Activated CD4-positive, alpha-beta memory T cell treated with anti-CD3 and anti-CD28 coated beads, Interleukin-2, amount 10 ng/mL, durations not matched to agents 7 days and 5 days (primary cell): Measurements from ENCODE around the gene KCNJ3. TPM values are rescaled to one million over a fixed set of nuclear protein-coding genes. Genes with fewer than 3 reads are reported as not detected.

Source experiments
- CTCF ChIA-PET: fragments of 350-600 bp; sonication (Branson Sonifier 250); formaldehyde crosslinking; loops from one replicate; lab custom pipeline; 2021; ENCODE audit warnings: antibody characterized with exemption, inconsistent platforms; lab: Charles Lee
- POLR2A ChIA-PET: fragments of 350-600 bp; sonication (Branson Sonifier 250); formaldehyde crosslinking; loops from one replicate; lab custom pipeline; 2021; ENCODE audit warnings: antibody characterized with exemption; lab: Charles Lee
- DNase-seq: peaks from one replicate; pipeline ENCODE4 v3.0.0-alpha.2; 2020
- H3K27ac Mint-ChIP-seq: one replicate; pipeline ENCODE4 v1.8.0; 2021; ENCODE audit warnings: mild to moderate bottlenecking, mixed read lengths
- H3K27me3 Mint-ChIP-seq: one replicate; pipeline ENCODE4 v1.8.0; 2021; ENCODE audit warnings: mixed read lengths
- H3K36me3 Mint-ChIP-seq: one replicate; pipeline ENCODE4 v1.8.0; 2021; ENCODE audit warnings: low read depth, mixed read lengths
- H3K4me1 Mint-ChIP-seq: one replicate; pipeline ENCODE4 v1.8.0; 2021; ENCODE audit warnings: mixed read lengths
- H3K4me3 Mint-ChIP-seq: one replicate; pipeline ENCODE4 v1.8.0; 2021; ENCODE audit warnings: mild to moderate bottlenecking, mixed read lengths
- H3K9me3 Mint-ChIP-seq: one replicate; pipeline ENCODE4 v1.8.0; 2021; ENCODE audit warnings: mixed read lengths
- total RNA-seq, 2 experiments: library from RNA; stranded (reverse); gene quantifications; one replicate each; pipeline ENCODE4 v1.2.3, GENCODE V29; 2021

Gene KCNJ3
- total RNA-seq, 2 experiments from 2014 or later, result not detected

DNA sequence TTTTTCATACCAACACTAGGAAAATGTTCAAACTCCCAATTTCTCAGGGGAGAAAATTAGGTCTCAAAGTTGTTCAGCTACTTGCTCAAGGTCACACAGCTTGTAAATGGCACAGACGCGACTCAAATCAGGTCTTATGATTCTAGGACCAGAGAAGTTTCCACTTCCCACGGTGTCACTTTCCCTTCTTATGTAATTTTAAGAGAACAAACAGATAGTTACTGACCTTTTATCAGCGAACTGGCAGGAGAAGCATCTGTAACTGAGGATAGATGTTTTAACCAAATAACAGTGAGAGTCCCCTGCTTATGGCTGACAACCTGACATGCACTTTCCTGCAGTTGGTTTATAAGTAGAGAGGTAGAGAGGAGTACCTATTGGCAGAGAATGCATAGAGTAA lies 2.1 kb upstream of the KCNJ3 start:
- ChIA-PET CTCF (no interaction called here), POLR2A (no interaction called here)
- Mint-ChIP-seq H3K27me3 (peaks cover 18% of the 10 kb centered on the region), H3K27ac (no peak overlapping the region), H3K4me1 (no peaks in the 10 kb centered on the region), H3K4me3 (no peak overlapping the region), H3K9me3 (no peaks in the 10 kb centered on the region), H3K36me3 (no peaks in the 10 kb centered on the region)
- DNase-seq, result no peak

DNA sequence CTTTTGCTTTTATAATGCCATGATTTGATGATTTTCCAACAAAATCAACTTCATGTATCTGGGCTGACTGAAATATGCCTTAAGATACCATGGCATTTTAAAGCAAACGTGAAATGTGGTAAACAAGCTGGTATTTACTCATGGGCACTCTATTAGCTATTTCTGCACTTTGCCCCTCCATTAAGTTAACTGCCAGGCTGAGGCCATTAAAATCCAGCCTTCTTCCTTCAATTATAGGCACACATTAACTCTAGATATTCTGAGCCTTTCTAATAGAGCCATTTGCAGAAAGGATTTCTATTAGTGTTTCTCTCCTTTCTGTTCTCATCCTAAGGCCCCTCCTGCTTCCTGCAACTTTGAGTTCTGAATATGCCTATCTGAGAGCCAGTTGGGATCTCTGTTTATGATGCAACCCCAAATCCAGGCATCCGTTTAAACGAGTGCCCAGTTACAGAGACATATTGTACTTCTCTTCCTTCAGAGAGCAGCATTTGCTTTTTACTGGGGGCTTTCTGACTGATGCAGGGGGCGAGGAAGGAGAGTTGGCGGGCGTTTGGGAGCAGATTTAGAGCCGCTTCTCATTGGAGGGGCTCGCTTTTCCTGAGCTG lies 1.6 kb upstream of the KCNJ3 start:
- H3K9me3 Mint-ChIP-seq, result no peaks in the 10 kb centered on the region
- POLR2A ChIA-PET, result no interaction called here
- no peaks in the 10 kb centered on the region for H3K4me1 Mint-ChIP-seq
- CTCF ChIA-PET, result no interaction called here
- peaks cover 18% of the 10 kb centered on the region for H3K27me3 Mint-ChIP-seq
- H3K4me3 Mint-ChIP-seq, result no peak overlapping the region
- DNase-seq, result no peak
- H3K27ac Mint-ChIP-seq, result no peak overlapping the region
- no peaks in the 10 kb centered on the region for H3K36me3 Mint-ChIP-seq

DNA sequence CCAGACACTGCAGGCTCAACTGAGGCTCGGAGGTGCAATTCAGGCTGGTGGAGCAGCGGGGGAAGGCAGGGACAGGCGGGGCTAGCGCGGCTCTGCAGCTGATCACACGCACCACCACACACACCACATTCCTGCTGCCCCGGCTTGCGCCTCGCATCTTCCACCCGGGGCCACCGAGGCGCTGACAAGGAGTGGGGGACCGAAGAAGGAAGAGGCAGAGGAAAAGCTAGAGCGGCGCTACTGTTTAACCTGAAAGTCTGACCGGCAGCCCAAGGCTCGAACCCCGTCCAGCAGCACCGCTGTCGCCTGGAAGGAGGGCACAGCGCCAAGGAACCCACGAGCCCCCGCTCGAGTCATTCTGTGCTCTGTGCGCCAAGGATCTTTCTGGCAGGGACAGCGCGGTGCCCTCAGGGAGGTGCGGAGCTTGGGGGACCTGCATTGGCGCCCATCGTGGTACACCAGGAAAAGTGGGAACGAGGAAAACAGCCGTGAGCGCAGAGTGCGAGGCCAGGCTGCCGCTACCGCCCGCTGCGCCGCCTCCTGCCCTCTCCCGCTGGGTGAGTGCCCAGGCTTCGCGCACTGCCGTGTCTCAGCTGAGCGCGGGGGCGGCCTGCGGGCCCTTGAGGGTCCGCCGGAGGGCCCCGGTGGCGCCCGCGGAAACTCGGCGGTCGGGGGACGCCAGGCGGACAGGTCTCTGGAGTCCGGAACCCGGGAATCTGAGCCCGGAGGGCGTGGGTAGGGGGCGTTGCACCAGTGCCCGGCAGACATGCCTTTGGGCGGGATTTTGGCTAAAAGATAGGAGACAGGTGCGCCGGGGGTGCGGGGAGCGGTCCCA lies 860 bp upstream of the KCNJ3 start:
- POLR2A ChIA-PET, result no interaction called here
- Mint-ChIP-seq H3K36me3 (no peaks in the 10 kb centered on the region), H3K27me3 (peaks cover 18% of the 10 kb centered on the region), H3K4me3 (no peak overlapping the region), H3K9me3 (no peaks in the 10 kb centered on the region), H3K4me1 (no peaks in the 10 kb centered on the region), H3K27ac (no peak overlapping the region)
- CTCF ChIA-PET, result no interaction called here
- DNase-seq, result no peak

DNA sequence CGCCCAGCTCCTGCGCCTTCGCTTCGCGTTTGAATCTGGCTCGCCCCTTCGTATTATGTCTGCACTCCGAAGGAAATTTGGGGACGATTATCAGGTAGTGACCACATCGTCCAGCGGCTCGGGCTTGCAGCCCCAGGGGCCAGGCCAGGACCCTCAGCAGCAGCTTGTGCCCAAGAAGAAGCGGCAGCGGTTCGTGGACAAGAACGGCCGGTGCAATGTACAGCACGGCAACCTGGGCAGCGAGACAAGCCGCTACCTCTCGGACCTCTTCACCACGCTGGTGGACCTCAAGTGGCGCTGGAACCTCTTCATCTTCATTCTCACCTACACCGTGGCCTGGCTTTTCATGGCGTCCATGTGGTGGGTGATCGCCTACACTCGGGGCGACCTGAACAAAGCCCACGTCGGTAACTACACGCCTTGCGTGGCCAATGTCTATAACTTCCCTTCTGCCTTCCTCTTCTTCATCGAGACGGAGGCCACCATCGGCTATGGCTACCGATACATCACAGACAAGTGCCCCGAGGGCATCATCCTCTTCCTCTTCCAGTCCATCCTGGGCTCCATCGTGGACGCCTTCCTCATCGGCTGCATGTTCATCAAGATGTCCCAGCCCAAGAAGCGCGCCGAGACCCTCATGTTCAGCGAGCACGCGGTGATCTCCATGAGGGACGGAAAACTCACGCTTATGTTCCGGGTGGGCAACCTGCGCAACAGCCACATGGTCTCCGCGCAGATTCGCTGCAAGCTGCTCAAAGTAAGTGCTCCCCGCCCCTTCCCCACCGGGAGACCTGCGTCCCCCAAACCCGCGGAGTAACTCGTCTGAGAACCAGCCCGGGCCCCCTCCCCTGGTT lies 453 bp downstream of the KCNJ3 start:
- no peak for DNase-seq
- Mint-ChIP-seq H3K36me3 (no peaks in the 10 kb centered on the region), H3K9me3 (no peaks in the 10 kb centered on the region), H3K4me3 (no peak overlapping the region), H3K4me1 (no peaks in the 10 kb centered on the region), H3K27me3 (peaks cover 18% of the 10 kb centered on the region), H3K27ac (no peak overlapping the region)
- ChIA-PET POLR2A (no interaction called here), CTCF (no interaction called here)

DNA sequence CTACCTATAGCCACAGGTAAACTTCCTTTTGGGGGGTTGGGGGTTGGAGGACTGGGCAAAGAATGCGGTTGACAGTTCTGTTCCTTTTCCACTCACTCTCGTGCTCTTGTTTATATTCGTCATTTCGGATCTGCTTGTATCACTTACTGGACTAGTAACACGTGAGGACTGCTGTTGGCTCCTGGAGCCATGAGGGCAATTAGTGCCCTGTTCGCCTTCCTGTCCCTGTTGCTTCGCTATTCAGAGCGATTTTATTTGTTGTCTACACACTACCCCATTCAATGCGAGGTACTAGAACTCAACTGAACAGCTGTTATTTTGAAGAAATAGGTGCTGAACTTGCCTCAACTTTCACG lies 1.1 kb downstream of the KCNJ3 start:
- H3K4me3 Mint-ChIP-seq, result no peak overlapping the region
- no peaks in the 10 kb centered on the region for H3K36me3 Mint-ChIP-seq
- DNase-seq, result no peak
- ChIA-PET POLR2A (no interaction called here), CTCF (no interaction called here)
- H3K27ac Mint-ChIP-seq, result no peak overlapping the region
- H3K27me3 Mint-ChIP-seq, result peaks cover 18% of the 10 kb centered on the region
- no peaks in the 10 kb centered on the region for H3K4me1 Mint-ChIP-seq
- H3K9me3 Mint-ChIP-seq, result no peaks in the 10 kb centered on the region

DNA sequence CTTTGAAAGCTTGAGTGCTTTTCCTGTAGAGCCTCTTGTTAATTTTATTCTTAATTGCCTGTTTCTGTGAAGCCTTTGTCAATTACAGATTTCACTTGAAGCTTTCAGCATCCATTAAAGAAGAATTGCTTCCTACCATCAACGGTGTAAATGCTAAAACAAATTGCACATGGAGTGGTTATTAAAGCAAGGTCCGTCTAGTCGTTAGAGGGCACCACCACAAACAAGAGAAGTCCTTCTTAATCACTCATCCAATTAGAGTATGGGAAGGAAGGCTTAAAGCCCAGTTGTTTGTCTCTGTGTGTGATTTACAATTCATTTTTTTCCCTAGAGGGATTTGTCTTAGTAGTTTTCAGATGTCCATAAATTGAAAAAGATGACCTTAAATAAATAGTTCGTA lies 1.6 kb downstream of the KCNJ3 start:
- ChIA-PET POLR2A (no interaction called here), CTCF (no interaction called here)
- no peaks in the 10 kb centered on the region for H3K4me1 Mint-ChIP-seq
- H3K27me3 Mint-ChIP-seq, result peaks cover 18% of the 10 kb centered on the region
- no peaks in the 10 kb centered on the region for H3K36me3 Mint-ChIP-seq
- no peak for DNase-seq
- no peaks in the 10 kb centered on the region for H3K9me3 Mint-ChIP-seq
- no peak overlapping the region for H3K27ac Mint-ChIP-seq
- no peak overlapping the region for H3K4me3 Mint-ChIP-seq

DNA sequence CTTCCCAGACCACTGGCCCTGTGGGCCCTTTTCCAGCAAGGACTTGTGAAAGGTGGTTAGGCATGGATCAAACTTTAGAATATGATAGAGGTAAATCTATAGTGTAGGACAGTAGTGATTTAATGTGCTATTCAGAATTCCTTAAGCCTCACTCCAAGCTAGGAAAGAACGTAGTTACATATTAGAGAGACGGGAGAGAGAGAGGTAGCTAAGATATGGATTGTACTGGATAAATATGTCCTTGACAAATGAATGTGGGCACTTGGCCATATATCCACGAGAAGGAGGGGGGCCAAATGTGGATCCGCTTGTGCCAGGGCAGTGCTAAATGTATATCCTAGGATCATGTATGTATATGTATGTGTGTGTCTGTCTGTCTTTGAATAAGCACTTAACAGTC lies 6.5 kb downstream of the KCNJ3 start:
- Mint-ChIP-seq H3K4me1 (no peaks in the 10 kb centered on the region), H3K27me3 (no peaks in the 10 kb centered on the region), H3K9me3 (no peaks in the 10 kb centered on the region), H3K4me3 (no peak overlapping the region), H3K36me3 (no peaks in the 10 kb centered on the region), H3K27ac (no peak overlapping the region)
- DNase-seq, result no peak
- POLR2A ChIA-PET, result no interaction called here
- CTCF ChIA-PET, result no interaction called here

DNA sequence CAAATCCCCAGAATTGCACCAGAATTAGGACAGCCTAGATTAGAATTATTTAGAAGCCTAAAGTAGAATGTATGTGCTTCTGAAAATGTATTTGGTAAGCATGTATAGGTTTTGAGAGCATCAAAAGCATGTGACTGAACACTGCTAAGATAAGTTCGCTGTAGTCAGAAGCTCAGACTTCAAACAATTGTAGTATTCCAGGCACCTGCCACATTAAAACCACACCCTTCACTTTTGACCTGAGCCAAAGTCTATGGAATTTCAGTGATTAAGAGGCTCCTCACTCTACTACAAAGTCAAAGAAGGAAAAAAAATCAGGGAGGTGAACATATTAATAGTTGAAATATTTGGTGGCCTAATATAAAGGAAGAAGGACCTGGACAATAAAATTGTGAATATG lies 8.2 kb downstream of the KCNJ3 start:
- DNase-seq, result no peak
- POLR2A ChIA-PET, result no interaction called here
- CTCF ChIA-PET, result no interaction called here
- Mint-ChIP-seq H3K4me1 (no peaks in the 10 kb centered on the region), H3K36me3 (no peaks in the 10 kb centered on the region), H3K4me3 (no peak overlapping the region), H3K27ac (no peak overlapping the region), H3K27me3 (no peaks in the 10 kb centered on the region), H3K9me3 (no peaks in the 10 kb centered on the region)

DNA sequence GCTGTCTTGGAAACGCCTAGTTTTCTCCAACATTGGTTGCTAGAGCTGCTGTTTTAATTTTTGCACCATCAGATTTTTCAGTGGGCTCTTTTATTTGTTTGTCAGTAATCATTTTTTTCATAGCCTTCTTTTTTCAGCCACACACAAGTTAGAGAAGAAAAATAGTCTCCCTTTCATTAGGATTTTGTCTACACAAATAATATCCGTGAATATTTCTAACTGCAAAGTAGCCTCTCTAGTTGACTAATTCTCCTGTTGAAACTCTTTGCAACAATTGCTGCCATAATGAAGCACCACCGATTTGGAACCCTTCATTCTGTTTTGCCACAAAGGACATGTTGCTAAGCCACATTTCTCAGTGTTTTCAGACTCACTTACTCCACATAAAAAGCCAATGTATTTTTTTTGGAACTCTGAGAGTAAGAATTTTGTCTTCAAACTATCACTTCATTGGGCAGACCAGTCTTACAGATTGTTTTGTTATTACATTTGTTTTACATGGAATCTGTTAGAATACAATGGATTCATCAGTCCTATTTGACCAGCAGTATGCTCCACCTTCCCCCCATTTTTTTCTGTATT lies 9.6 kb downstream of the KCNJ3 start:
- H3K4me1 Mint-ChIP-seq, result no peaks in the 10 kb centered on the region
- no peaks in the 10 kb centered on the region for H3K9me3 Mint-ChIP-seq
- ChIA-PET POLR2A (no interaction called here), CTCF (no interaction called here)
- H3K4me3 Mint-ChIP-seq, result no peak overlapping the region
- no peak for DNase-seq
- H3K36me3 Mint-ChIP-seq, result no peaks in the 10 kb centered on the region
- no peaks in the 10 kb centered on the region for H3K27me3 Mint-ChIP-seq
- no peak overlapping the region for H3K27ac Mint-ChIP-seq

DNA sequence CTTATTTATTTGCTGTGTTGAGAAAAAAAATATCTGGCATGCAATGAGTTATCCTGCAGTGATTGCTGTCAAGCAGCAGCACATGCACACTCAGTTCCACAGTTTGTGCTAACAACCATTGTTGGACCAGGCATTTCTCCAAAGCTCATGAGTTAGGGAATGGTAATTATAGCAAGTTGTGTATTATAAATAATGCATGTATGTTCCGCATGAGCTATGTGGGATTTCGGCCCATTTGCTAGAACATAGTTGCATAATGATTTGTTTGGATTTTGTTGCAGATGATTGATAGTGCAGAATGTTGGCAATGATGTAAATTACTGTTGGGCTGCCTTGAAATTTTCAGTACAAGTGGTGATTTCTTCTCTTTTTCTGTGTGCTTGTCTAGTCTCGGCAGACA lies 10.7 kb downstream of the KCNJ3 start:
- POLR2A ChIA-PET, result no interaction called here
- no peak for DNase-seq
- no peaks in the 10 kb centered on the region for H3K36me3 Mint-ChIP-seq
- no peak overlapping the region for H3K4me3 Mint-ChIP-seq
- no peak overlapping the region for H3K27ac Mint-ChIP-seq
- H3K9me3 Mint-ChIP-seq, result no peaks in the 10 kb centered on the region
- no peaks in the 10 kb centered on the region for H3K27me3 Mint-ChIP-seq
- no peaks in the 10 kb centered on the region for H3K4me1 Mint-ChIP-seq
- CTCF ChIA-PET, result no interaction called here

DNA sequence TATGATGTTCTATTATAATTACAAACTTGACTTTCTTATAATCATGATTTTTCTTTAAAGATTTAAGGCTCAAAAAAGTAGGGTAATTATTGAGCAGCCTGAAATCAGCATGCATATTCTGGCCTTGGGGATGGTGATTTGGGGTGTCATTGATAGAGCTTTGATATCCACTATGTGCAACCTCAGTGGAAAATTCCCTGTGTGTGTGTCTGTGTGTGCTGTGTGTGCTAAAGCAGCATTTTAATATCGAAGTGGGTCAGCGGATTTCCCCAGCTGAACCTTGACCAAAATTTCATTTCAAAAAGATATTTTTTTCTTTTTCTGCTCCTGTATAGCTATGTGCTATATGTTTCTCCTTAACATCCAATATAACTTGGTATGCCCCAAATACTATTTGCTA lies 11.6 kb downstream of the KCNJ3 start:
- H3K27me3 Mint-ChIP-seq, result no peaks in the 10 kb centered on the region
- DNase-seq, result no peak
- H3K9me3 Mint-ChIP-seq, result no peaks in the 10 kb centered on the region
- ChIA-PET CTCF (no interaction called here), POLR2A (no interaction called here)
- H3K36me3 Mint-ChIP-seq, result no peaks in the 10 kb centered on the region
- H3K27ac Mint-ChIP-seq, result no peak overlapping the region
- no peaks in the 10 kb centered on the region for H3K4me1 Mint-ChIP-seq
- H3K4me3 Mint-ChIP-seq, result no peak overlapping the region

DNA sequence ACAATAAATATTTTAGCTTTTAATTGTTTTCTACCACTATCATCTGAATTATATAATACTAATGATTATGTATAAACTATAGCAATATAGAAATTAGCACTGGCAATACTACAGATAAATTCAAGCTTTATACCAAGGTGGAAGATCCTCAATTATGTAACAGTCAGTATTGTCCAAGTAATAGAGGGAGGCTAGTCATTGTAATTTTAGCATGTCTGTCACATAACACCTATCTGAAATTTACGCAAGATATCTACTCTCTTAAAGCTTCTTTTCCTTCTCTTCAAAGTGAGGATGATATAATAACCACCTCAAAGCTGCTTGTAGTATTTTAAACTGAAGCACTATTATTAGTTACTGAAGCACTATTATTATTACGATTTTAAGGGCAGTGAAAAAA lies 12.2 kb downstream of the KCNJ3 start:
- Mint-ChIP-seq H3K4me3 (no peak overlapping the region), H3K27me3 (no peaks in the 10 kb centered on the region), H3K36me3 (no peaks in the 10 kb centered on the region), H3K4me1 (no peaks in the 10 kb centered on the region), H3K27ac (no peak overlapping the region), H3K9me3 (no peaks in the 10 kb centered on the region)
- CTCF ChIA-PET, result interaction anchor here (1.0 kb wide), 1 partner anchor 14 kb away, joined by 3 read pairs; no protein-coding TSS in a partner anchor
- no peak for DNase-seq
- POLR2A ChIA-PET, result no interaction called here

DNA sequence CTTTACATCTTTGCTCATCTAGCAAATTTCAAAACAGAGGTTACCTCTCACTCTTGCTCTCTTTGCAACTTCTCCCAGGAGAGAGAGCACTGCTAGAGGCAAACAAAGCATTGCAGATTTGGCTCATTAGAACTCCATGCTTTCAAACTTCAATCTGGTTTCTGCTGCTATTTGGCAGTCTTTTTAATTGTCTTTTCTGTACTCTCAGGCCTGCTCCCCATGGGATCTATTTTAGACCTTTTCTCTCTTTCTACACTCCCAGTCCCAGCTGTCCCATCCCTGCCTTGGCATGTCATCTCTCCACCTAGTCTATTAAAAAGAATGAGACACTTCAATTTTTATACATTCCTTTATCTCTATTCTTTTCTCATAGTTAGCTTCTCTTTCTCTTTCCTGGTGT lies 15.2 kb downstream of the KCNJ3 start:
- Mint-ChIP-seq H3K4me1 (no peaks in the 10 kb centered on the region), H3K27ac (no peak overlapping the region), H3K36me3 (no peaks in the 10 kb centered on the region), H3K9me3 (no peaks in the 10 kb centered on the region), H3K27me3 (no peaks in the 10 kb centered on the region), H3K4me3 (no peak overlapping the region)
- ChIA-PET POLR2A (no interaction called here), CTCF (no interaction called here)
- DNase-seq, result no peak
